Measurements from ENCODE around the gene STARD8.

DNA sequence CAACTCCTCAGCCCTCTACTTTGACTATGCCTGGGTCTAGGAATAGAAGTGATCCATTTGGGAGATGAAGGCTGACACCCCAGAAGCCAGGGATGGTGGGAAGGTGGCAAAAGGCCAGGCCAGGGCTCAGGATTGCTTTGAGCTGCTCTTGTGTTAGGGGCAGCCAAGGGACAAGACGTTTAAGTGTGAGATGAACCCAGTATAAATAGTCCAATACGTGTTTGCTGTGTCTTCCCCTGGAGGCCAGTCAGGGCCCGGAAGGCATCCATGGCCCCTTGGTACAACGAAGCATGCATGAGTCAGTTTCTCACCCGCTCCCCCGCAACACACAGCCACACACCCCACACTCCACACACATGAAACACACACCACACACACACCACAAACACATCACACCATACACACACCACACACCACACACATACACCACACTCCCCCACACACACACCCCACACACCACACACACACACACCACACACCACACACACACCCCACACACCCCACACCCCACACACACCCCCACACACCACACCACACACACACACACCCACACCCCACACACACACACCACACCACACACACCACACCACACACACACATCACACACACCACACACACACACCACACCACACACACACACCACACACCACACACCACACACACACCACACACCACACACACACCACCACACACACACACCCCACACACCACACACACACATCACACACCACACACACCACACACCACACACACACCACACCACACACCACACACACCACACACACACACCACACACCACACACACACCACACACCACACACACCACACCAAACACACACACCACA lies 5.1 kb downstream of the STARD8 start:
- TF ChIP-seq POLR2AphosphoS5 (IDR thresholded peaks at IDR 0.05; ENCODE audit: insufficient read depth in 1 of 2, low read depth in 1 of 2) (no peak), POLR2A (IDR thresholded peaks at IDR 0.05) (no peak)
- TF ChIP-seq, protein P1, sequence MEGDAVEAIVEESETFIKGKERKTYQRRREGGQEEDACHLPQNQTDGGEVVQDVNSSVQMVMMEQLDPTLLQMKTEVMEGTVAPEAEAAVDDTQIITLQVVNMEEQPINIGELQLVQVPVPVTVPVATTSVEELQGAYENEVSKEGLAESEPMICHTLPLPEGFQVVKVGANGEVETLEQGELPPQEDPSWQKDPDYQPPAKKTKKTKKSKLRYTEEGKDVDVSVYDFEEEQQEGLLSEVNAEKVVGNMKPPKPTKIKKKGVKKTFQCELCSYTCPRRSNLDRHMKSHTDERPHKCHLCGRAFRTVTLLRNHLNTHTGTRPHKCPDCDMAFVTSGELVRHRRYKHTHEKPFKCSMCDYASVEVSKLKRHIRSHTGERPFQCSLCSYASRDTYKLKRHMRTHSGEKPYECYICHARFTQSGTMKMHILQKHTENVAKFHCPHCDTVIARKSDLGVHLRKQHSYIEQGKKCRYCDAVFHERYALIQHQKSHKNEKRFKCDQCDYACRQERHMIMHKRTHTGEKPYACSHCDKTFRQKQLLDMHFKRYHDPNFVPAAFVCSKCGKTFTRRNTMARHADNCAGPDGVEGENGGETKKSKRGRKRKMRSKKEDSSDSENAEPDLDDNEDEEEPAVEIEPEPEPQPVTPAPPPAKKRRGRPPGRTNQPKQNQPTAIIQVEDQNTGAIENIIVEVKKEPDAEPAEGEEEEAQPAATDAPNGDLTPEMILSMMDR (IDR thresholded peaks at IDR 0.05) = no peak

All from vagina (tissue), 2 donors.